SHP77 treated with DMSO at 0.1 percent for 48 hours (cell line): ENCODE measurements around the gene LGR6.
"Not testable (repeated sequence)": the region's sequence is repeated elsewhere in the genome, so short reads cannot be mapped to it uniquely, and the experiment has no call there.

ENCODE experiments used
- DNase-seq: peaks from one replicate; lab custom pipeline; 2025; lab: John Stamatoyannopoulos, UW

LGR6 gene

GRCh38 chr1:202348005-202348508, 154.5 kb downstream of the LGR6 start:
- no peak for DNase-seq

DNA sequence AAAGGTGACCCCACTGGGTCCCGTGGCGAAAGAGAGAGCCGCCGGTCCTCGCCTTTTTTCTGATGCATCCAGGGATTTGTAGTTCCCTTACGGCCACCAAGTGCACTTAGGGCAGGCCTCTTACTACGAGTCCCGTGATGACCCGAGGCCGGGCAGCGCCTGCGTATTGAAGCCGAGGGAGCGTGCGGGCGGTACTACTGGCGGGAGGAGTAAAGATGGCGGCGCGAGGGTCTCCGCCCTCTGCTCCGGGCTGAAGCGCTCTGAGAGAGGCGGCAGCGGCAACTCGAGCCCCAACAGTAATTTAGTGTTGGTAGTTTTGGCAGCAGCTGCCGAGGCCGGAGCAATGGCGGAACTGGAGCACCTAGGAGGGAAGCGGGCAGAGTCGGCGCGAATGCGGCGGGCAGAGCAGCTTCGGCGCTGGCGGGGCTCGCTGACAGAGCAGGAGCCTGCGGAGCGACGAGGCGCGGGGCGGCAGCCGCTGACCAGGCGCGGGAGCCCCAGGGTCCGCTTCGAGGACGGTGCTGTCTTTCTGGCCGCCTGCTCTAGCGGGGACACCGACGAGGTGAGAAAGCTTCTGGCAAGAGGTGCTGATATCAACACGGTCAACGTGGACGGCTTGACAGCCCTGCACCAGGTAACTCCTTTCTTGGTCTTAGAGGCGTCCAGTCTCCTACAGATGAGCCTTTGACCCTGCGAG, 155.1 kb downstream of the LGR6 start, which contains the start of gene PPP1R12B:
Gene PPP1R12B (plus strand): TSS at position 191 of the 697 bp plus-strand sequence. CDS start 153 bp downstream, at position 344.
- peak; percentile 98 for DNase-seq

- no peak for DNase-seq
Measured at GRCh38 chr1:202349206-202349928, 155.8 kb downstream of the LGR6 start.

DNA sequence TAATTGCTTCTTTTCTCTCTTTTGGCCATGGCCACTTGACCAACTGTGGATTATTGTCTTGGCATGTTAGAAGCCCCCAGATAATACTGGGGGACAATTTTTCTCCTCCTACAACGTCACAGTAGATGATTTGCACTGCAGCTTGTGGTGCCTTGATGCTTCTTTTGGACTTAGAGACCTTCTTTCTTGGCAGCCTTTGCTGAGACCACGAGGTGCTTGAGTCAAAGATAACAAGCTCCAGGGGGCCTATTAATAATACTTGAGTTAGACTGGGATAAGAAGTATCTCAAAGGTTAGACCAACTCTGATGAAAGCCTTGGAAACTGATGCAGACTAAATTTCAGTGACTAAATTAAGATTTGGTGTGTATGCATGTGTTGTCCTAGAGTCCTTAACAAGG, 158.1 kb downstream of the LGR6 start:
- DNase-seq: no peak

GRCh38 chr1:202352583-202353197, 159.1 kb downstream of the LGR6 start:
- not testable (repeated sequence) for DNase-seq

DNA sequence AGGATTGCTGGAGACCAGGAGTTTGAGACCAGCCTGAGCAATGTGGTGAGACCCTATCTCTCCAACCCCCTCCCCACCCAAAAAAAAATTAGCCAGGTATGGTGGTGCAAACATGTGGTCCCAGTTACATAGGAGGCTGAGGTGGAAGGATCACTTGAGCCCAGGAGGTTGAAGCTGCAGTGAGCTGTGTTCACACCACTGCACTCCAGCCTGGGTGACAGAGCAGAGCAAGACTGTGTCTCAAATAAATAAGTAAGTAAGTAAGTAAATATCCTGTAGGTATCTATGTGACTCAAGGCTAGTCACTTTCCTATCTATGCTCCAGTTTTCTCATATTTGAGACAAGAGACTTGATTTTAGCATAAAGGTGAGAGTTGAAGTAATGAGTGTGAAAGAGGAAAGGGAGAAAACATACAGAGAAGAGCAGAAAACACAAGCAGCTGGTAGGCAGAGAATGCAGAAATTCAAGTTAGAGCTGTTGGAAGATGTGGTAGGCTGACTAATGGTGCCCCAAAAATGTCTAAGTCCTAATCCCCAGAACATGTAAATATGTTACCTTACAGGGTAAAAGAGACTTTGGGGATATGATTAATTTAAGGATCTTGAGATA, 162.4 kb downstream of the LGR6 start:
- no peak for DNase-seq

DNA sequence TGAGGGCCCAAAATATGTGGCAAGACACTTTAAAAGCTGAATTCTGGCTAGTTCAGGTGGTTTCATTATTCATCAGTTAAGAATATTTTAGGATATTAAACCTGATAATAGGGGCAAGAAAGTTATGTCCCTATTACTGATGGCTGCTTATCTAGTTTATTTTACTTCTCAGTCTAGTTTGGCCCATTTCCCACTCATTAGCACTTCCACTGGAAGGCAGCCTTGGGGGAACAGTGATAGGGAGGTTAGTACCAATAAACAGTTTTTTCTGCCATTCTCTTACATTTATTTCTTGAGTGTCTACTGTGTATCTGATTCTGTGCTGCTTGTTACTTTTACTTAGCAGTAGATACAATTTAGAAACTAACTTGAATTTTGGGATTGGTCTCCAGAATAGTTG, 163.9 kb downstream of the LGR6 start:
- DNase-seq: no peak

DNA sequence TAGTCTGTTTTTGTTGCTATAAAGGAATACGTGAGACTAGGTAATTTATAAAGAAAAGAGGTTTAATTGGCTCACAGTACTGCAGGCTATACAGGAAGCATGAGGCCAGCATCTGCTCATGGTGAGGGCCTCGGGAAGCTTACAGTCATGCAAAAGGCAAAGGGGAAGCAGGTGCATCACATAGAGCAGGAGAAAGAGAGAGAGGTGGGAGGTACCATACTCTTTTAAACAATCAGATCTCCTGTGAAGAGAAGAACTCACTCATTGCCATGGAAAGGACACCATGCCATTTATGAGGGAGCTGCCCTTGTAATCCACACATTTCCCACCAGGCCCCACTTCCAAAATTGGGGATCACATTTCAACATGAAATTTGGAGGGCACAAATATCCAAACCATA, 167.6 kb downstream of the LGR6 start:
- no peak for DNase-seq

DNA sequence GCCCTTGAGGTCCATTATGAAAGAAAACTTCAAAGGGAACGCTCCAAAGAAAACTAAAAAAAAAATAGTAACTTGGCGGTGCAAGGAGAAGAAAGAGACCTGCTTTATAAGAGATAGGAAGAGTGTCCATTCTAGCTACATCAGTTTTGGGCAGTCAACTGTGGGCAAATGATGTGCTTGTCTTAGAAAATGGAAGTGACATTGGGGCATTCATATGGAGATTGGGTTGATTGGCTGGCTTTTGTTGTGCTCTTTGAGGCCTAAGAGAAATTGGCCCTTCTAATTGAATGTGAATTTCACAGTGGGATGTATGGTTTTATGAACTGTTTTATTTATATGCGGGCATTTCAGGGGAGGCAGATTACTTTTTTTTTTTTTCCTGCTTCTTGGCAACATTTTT, 168.1 kb downstream of the LGR6 start:
- DNase-seq: no peak

- DNase-seq: no peak
Measured at GRCh38 chr1:202362212-202362611, 168.6 kb downstream of the LGR6 start.

- DNase-seq: no peak
Measured at GRCh38 chr1:202365092-202365815, 171.7 kb downstream of the LGR6 start.

GRCh38 chr1:202367271-202367670, 173.7 kb downstream of the LGR6 start:
- DNase-seq: no peak
